ENCODE results near the gene SF1.

DNA sequence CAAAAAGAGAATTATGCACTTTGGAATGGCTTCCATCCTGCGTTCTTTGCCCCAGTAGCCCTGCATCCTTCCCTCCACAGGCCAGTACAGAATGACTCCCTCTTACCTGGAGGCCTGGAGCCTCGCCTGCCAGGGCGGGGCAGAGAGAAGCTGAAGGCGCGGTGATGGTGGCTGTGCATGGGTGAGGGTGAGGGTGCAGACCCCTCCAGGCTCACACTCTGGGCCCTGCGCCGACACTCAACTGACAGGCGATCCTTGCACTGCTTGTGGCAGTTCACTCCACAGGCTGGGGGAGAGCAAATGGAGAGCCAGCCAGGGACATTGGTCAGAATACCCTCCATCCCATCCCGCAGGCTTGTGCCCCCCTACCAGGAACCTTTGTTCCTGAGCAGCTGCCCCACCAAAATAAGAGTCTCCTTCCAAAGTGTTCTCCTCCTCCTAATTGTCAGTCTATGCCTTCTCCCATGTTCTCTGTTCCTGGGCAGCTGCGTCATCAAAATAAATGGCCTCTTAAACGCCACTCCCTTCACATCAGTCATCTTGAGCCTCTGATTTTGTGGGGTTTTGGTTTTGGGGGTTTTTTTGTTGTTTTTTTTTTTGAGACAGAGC lies 49.5 kb downstream of the SF1 start:
- TF ChIP-seq, protein P1, sequence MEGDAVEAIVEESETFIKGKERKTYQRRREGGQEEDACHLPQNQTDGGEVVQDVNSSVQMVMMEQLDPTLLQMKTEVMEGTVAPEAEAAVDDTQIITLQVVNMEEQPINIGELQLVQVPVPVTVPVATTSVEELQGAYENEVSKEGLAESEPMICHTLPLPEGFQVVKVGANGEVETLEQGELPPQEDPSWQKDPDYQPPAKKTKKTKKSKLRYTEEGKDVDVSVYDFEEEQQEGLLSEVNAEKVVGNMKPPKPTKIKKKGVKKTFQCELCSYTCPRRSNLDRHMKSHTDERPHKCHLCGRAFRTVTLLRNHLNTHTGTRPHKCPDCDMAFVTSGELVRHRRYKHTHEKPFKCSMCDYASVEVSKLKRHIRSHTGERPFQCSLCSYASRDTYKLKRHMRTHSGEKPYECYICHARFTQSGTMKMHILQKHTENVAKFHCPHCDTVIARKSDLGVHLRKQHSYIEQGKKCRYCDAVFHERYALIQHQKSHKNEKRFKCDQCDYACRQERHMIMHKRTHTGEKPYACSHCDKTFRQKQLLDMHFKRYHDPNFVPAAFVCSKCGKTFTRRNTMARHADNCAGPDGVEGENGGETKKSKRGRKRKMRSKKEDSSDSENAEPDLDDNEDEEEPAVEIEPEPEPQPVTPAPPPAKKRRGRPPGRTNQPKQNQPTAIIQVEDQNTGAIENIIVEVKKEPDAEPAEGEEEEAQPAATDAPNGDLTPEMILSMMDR (IDR thresholded peaks at IDR 0.05), result no peak
- no peak for TF ChIP-seq POLR2A (IDR thresholded peaks at IDR 0.05)
